Measurements from ENCODE around the gene ZNF862. TPM values are rescaled to one million over a fixed set of nuclear protein-coding genes. Genes with fewer than 3 reads are reported as not detected.
"Not testable (repeated sequence)": the region's sequence is repeated elsewhere in the genome, so short reads cannot be mapped to it uniquely, and the experiment has no call there.

Gene ZNF862
- polyA plus RNA-seq, 3 donors = 5.0 to 9.8 (median 7.4) TPM

GRCh38 chr7:149821191-149822148 is 16.7 kb upstream of the ZNF862 start:
- no peak overlapping the region for H3K27ac ChIP-seq (ENCODE audit: low read depth, low read length)
- 82 to 88% (median 83%) methylated on average over 28 to 30 of the region's 30 CpGs for WGBS, 3 donors

DNA sequence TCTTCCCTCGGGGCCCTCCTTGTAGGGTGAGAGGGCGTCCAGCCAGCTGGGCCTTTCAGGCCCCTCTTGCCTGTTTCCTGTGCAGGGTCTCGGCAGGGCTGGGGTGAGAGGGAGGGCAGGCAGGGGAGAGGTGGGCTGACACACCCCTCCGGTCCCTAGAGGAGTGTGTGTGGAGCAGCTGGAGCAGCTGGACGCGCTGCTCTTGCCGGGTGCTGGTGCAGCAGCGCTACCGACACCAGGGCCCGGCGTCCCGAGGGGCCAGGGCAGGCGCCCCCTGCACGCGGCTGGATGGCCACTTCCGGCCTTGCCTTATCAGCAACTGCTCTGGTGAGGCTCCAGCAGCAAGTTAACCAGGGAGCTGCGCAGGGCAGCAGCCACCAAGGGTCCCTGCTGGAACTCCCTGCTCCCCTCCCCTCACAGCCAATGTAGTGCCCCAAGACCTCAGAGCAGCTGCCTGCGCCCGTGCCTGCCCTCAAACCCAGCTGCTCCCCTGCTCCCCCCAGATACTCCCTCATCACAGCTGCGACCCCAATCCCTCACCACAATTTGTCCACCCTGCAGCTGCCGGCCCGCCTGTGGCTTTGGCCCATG is 15.7 kb upstream of the ZNF862 start:
- 65 to 82% (median 65%) methylated on average over 20 to 22 of the region's 22 CpGs for WGBS, 3 donors
- no peak overlapping the region for H3K27ac ChIP-seq (ENCODE audit: low read depth, low read length)

DNA sequence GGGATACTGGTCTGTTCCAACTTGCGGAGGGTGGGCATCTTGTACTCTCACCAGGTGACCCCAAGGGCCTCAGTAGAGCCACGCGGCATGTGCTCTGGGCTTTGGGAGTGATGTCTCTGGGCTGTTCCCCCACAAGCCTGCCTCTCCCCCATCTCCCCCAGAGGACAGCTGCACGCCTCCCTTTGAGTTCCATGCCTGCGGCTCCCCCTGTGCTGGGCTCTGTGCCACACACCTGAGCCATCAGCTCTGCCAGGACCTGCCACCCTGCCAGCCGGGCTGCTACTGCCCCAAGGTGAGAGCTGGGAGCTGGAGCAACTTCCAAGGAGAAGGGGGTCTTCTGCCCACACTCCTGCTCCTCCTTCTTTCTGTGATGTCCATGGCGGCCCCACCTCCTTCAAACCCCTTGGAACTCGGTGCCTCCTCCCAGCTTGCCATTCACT is 15.0 kb upstream of the ZNF862 start:
- no peak overlapping the region for H3K27ac ChIP-seq (ENCODE audit: low read depth, low read length)
- WGBS, 3 donors = 82 to 96% (median 89%) methylated on average over 8 of the region's 8 CpGs

- H3K27ac ChIP-seq (ENCODE audit: low read depth, low read length) = no peak overlapping the region
- 76 to 88% (median 85%) methylated on average over 8 of the region's 8 CpGs for WGBS, 3 donors
These were observed 14.5 kb upstream of the ZNF862 start for GRCh38 chr7:149823631-149824199.

DNA sequence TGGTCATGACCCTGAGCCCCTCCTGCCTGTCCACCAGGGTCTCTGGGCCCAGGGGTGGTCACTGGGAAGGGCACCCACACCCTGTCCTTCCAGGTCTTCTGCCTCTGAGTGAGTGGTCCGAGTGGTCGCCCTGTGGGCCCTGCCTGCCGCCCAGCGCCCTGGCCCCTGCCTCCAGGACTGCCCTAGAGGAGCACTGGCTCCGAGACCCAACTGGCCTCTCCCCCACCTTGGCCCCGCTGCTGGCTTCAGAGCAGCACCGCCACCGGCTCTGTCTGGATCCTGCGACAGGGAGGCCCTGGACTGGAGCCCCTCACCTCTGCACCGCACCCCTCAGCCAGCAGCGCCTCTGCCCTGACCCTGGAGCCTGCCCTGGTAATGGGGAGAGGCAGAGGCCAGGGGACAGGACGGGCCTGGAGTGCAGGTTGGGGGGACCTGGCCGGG is 13.9 kb upstream of the ZNF862 start:
- WGBS, 3 donors = 88 to 95% (median 95%) methylated on average over 12 to 13 of the region's 13 CpGs
- H3K27ac ChIP-seq (ENCODE audit: low read depth, low read length) = no peak overlapping the region

- whole genome bisulfite sequencing, 3 donors = 93 to 95% (median 94%) methylated on average over 19 of the region's 19 CpGs
- H3K27ac ChIP-seq (ENCODE audit: low read depth, low read length) = no peak overlapping the region
These were observed 13.2 kb upstream of the ZNF862 start for GRCh38 chr7:149824748-149825566.

DNA sequence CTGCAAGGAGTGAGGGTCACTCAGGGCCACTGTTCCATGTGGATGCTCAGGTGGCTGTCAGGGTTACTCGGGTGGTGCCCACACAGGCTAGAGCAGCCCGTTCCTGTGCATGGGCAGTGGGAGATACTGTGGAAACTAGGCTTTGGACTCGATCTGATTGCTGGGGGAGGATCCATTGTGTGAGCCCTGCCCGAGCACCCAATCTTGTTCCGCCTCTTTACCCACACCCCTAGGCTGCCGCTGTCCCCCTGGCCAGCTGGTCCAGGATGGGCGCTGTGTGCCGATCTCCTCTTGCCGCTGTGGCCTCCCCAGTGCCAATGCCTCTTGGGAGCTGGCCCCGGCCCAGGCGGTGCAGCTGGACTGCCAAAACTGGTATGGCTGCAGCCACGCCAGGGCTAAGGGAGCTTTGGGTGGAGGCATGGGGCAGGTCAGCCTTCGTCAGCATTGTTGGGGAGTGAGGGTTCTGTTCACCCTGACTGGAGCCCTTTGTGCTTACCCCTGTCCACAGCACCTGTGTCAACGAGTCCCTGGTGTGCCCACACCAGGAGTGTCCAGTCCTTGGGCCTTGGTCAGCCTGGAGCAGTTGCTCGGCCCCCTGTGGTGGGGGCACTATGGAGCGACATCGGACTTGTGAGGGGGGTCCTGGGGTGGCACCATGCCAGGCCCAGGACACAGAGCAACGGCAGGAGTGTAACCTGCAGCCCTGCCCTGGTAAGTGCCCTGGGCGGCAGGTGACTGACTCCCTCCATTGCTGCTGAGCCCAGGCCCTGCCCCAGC is 12.4 kb upstream of the ZNF862 start:
- WGBS, 3 donors = 84 to 88% (median 87%) methylated on average over 19 of the region's 19 CpGs
- H3K27ac ChIP-seq (ENCODE audit: low read depth, low read length) = no peak overlapping the region

DNA sequence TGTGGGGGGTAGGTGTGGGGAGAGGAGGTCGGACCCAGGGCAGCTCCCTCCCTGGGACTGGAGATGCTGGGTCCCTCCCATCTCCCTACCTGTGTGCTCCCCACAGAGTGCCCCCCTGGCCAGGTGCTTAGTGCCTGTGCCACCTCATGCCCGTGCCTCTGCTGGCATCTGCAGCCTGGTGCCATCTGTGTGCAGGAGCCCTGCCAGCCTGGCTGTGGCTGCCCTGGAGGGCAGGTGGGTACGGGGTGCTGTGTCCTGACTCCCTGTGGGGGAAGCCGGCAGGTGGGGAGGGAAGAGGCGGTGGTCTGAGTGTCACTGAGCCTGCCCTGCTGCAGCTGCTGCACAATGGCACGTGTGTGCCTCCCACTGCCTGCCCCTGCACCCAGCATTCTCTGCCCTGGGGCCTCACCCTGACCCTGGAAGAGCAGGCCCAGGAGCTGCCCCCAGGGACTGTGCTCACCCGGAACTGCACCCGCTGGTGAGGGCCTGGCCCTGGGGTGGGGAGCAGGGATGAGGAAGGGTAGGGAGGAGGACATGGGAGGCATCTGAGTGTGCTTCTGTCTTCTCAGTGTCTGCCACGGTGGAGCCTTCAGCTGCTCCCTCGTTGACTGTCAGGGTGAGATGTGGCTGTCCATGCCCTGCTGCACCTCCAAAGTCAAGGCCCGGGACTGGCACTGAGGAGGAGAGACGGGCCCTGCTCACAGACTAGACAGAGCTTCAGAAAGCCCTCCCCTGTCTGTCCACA is 11.7 kb upstream of the ZNF862 start:
- no peak overlapping the region for H3K27ac ChIP-seq (ENCODE audit: low read depth, low read length)
- 77 to 87% (median 83%) methylated on average over 10 to 12 of the region's 12 CpGs for WGBS, 3 donors

DNA sequence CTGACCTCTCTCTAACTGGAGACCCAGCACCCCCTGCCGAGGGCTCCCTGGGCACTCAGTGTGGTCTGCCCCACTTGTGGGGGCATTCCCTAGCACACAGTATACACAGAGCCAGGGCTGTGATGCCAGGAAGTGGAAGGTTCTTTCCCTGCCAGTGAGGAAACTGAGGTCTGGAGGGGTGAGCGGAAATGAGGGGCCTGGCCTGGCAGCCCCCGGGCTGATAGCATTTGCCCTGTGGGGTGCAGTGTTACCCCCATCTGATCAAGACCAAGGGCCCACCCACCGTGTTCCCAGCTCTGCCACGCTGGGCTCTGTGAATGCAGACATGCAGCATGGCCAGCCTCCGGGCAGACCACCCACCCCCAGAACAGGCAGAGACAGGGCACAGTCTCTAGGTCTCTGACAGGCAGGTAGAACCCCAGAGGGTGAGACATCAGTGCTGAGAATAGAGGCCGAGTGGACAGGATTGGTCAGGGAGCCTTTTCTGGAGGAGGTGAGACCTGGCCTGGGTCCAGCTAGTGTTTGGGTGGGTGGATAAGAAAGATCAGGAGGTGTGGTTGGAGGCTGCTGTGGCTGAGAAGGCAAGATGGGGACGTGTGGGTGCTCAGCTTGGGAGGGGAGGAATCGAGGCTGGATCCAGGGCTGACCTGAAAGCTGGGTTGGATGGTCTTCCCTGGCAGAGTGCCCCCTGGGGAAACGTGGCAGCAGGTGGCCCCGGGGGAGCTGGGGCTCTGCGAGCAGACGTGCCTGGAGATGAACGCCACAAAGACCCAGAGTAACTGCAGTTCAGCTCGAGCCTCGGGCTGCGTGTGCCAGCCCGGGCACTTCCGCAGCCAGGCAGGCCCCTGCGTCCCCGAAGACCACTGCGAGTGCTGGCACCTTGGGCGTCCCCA is 10.8 kb upstream of the ZNF862 start:
- 78 to 84% (median 81%) methylated on average over 21 to 23 of the region's 23 CpGs for WGBS, 3 donors
- H3K27ac ChIP-seq (ENCODE audit: low read depth, low read length) = no peak overlapping the region

GRCh38 chr7:149828357-149829309 is 9.5 kb upstream of the ZNF862 start:
- WGBS, 3 donors = 82 to 93% (median 86%) methylated on average over 19 of the region's 19 CpGs
- no peak overlapping the region for H3K27ac ChIP-seq (ENCODE audit: low read depth, low read length)

DNA sequence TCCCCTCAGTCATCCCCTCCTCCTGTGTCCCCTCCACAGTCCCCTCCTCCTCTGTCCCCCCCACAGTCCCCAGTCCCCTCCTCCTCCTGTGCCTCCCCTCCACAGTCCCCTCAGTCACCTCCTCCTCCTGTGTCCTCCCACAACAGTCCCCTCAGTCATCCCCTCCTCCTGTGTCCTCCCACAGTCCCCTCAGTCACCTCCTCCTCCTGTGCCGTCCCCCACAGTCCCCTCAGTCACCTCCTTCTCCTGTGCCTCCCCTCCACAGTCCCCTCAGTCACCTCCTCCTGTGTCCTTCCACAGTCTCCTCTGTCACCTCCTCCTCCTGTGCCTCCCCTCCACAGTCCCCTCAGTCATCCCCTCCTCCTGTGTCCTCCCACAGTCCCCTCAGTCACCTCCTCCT is 7.6 kb upstream of the ZNF862 start:
- 40 to 71% (median 46%) methylated on average over 1 of the region's 1 CpG for WGBS, 3 donors
- not testable (repeated sequence) for H3K27ac ChIP-seq (ENCODE audit: low read depth, low read length)

DNA sequence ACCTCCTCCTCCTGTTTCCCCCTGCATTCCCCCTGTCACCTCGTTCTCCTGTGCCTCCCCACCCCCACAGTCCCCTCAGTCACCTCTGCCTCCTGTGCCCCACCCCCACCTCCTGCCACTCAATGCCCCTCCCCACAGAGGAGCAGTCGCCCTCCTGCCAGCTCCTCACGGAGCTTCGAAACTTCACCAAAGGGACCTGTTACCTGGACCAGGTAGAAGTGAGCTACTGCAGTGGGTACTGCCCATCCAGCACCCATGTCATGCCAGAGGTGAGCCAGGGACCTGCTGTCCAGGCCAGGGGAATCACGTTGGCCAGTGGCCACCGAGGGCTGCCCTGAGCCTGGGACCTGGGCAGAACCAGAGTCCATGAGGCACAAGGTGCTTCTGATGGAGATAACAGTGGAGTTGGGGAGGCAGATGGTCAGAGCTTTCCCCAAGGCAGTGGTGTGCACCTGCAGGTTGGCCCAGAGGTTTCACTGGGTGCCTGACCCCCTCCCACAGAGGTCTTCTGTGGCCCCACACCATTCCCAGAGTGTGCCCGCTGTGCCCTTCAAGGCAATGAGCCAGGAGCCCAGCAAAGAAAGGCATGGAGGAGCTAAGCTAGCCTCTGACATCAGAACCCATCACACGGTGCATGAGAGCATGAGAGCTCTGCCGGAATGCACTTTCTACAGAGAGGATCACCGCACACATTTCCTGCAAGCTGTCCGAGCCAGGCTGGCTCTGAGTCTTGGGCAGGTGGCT is 7.0 kb upstream of the ZNF862 start:
- 53 to 69% (median 58%) methylated on average over 11 of the region's 11 CpGs for WGBS, 3 donors

GRCh38 chr7:149831741-149832219 is 6.4 kb upstream of the ZNF862 start:
- H3K27ac ChIP-seq (ENCODE audit: low read depth, low read length) = no peak overlapping the region
- WGBS, 3 donors = 82 to 84% (median 83%) methylated on average over 8 to 9 of the region's 9 CpGs

More for the DNA sequence above, 7.0 kb upstream of the ZNF862 start:
- no peak overlapping the region for H3K27ac ChIP-seq (ENCODE audit: low read depth, low read length)

- H3K27ac ChIP-seq (ENCODE audit: low read depth, low read length) = no peak overlapping the region
- 75 to 80% (median 77%) methylated on average over 13 of the region's 13 CpGs for WGBS, 3 donors
These were observed 5.7 kb upstream of the ZNF862 start for GRCh38 chr7:149832332-149833041.
